Uterus (tissue), 4 donors: Measurements from ENCODE around the gene WASHC1. TPM values are rescaled to one million over a fixed set of nuclear protein-coding genes. Genes with fewer than 3 reads are reported as not detected.
"Not testable (repeated sequence)": the region's sequence is repeated elsewhere in the genome, so short reads cannot be mapped to it uniquely, and the experiment has no call there.

ENCODE experiments used
- DNase-seq, 2 donors: peaks; one replicate each; pipeline ENCODE4 v3.0.0-alpha.2; 2019 to 2020
- H3K27ac ChIP-seq, 2 donors: fragments of 200-600 bp; sonication (generic); 1 replicate in 1 of 2; 2 replicates in 1 of 2; pipeline ENCODE4 v1.5.1; 2016 to 2018
- H3K27me3 ChIP-seq, 2 donors: fragments of 200-600 bp; sonication (generic); one replicate each; pipeline ENCODE4 v1.5.1; 2018 to 2019; ENCODE audit warnings: control low read depth in 1 of 2
- H3K36me3 ChIP-seq, 2 donors: fragments of 200-600 bp; sonication (generic); one replicate each; pipeline ENCODE4 v1.5.1; 2019; ENCODE audit warnings: control low read depth in 1 of 2
- H3K4me1 ChIP-seq, 2 donors: fragments of 200-600 bp; sonication (generic); one replicate each; pipeline ENCODE4 v1.5.1; 2018 to 2019; ENCODE audit warnings: control low read depth in 1 of 2
- H3K4me3 ChIP-seq, 2 donors: fragments of 200-600 bp; sonication (generic); 1 replicate in 1 of 2; 2 replicates in 1 of 2; pipeline ENCODE4 v1.5.1; 2018 to 2019; ENCODE audit warnings: mild to moderate bottlenecking in 1 of 2
- H3K9me3 ChIP-seq, 2 donors: fragments of 200-600 bp; sonication (generic); one replicate each; pipeline ENCODE4 v1.5.1; 2019; ENCODE audit warnings: control low read depth in 1 of 2
- intact Hi-C: fragments of 100-400 bp; cut with DNase I; formaldehyde crosslinking; loops from one replicate; pipeline ENCODE4 v1.15.1; 2023; ENCODE audit warnings: low total_unique reads
- total RNA-seq, 4 donors: library from RNA; depleted of rRNA in 3 of 4; stranded (reverse); fragments of >200 nt in 3 of 4; gene quantifications; one replicate each; pipeline versions ENCODE4 v1.1.0 to v1.2.4, GENCODE V29; 2014 to 2023
- TF ChIP-seq, protein P1 (sequence below), 4 experiments: fragments of 200-600 bp in 2 of 4; fragments of 450-650 bp in 2 of 4; sonication (generic) in 2 of 4; IDR thresholded peaks; one replicate each; pipeline ENCODE4 v1.5.1; 2016 to 2019; ENCODE audit warnings: antibody characterized with exemption in 4 of 4, mild to moderate bottlenecking in 2 of 4, moderate library complexity in 1 of 4
- donor health status: DM: yes; HTN: yes; CAD: no.

The WASHC1 gene
- total RNA-seq, 4 donors from 2014 or later: 1.0 to 26.9 (median 4.7) TPM; not detected in 1

DNA sequence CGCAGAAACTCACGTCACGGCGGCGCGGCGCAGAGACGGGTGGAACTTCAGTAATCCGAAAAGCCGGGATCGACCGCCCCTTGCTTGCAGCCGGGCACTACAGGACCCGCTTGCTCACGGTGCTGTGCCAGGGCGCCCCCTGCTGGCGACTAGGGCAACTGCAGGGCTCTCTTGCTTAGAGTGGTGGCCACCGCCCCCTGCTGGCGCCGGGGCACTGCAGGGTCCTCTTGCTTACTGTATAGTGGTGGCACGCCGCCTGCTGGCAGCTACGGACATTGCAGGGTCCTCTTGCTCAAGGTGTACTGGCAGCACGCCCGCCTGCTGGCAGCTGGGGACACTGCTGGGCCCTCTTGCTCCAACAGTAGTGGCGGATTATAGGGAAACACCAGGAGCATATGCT, 18.1 kb downstream of the WASHC1 start:
- H3K36me3 ChIP-seq, intact Hi-C loops, H3K9me3 ChIP-seq, H3K4me1 ChIP-seq, H3K27ac ChIP-seq, H3K4me3 ChIP-seq, H3K27me3 ChIP-seq: not testable (repeated sequence)
- TF ChIP-seq, protein P1, sequence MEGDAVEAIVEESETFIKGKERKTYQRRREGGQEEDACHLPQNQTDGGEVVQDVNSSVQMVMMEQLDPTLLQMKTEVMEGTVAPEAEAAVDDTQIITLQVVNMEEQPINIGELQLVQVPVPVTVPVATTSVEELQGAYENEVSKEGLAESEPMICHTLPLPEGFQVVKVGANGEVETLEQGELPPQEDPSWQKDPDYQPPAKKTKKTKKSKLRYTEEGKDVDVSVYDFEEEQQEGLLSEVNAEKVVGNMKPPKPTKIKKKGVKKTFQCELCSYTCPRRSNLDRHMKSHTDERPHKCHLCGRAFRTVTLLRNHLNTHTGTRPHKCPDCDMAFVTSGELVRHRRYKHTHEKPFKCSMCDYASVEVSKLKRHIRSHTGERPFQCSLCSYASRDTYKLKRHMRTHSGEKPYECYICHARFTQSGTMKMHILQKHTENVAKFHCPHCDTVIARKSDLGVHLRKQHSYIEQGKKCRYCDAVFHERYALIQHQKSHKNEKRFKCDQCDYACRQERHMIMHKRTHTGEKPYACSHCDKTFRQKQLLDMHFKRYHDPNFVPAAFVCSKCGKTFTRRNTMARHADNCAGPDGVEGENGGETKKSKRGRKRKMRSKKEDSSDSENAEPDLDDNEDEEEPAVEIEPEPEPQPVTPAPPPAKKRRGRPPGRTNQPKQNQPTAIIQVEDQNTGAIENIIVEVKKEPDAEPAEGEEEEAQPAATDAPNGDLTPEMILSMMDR (IDR thresholded peaks at IDR 0.05): peak in 2 of 4 experiments; percentile 28 to 36
- DNase-seq: peak; percentile 61 to 67

DNA sequence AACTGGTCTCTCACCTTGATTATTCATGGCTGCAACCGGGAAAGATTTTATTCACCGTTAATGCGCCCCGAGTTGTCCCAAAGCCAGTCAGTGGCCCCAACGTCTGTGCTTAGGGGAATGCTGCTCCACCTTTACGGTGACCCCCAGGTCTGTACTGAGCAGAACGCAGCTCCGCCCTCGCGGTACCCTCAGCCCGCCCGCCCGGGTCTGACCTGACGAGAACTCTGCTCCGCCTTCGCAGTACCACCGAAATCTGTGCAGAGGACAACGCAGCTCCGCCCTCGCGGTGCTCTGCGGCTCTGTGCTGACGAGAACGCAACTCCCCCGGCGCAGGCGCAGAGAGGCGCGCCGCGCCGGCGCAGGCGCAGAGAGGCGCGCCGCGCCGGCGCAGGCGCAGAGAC, 18.6 kb downstream of the WASHC1 start:
- H3K9me3 ChIP-seq, H3K4me3 ChIP-seq, H3K36me3 ChIP-seq, H3K4me1 ChIP-seq, H3K27ac ChIP-seq, intact Hi-C loops, H3K27me3 ChIP-seq: not testable (repeated sequence)
- DNase-seq: peak; percentile 43 to 60

DNA sequence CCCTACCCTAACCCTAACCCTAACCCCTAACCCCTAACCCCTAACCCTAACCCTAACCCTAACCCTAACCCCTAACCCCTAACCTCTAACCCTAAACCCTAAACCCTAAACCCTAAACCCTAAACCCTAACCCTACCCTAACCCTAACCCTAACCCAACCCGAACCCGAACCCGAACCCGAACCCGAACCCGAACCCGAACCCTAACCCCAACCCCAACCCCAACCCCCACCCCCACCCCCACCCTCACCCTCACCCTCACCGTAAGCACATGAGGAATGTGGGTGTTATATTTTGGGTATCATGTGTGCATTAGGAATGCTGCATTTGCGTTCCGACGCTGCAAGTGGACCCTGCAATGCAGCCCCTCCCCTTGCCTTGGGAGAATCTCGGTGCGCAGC, 19.0 kb downstream of the WASHC1 start:
- intact Hi-C loops, H3K4me1 ChIP-seq, H3K27ac ChIP-seq, H3K4me3 ChIP-seq, DNase-seq, H3K36me3 ChIP-seq, H3K9me3 ChIP-seq, H3K27me3 ChIP-seq: not testable (repeated sequence)

Other genes starting within 250 kb of the WASHC1 start
- gene FOXD4, start 89.0 kb upstream of the WASHC1 start, total RNA-seq: under 1 TPM in 1 of 4 donors, not detected in 3; 0.85 TPM
- gene ZNG1A, start 149.6 kb upstream of the WASHC1 start, total RNA-seq: 10 to 100 TPM; 23.3 to 45.3 (median 40.6) TPM
- gene DOCK8, start 185.4 kb upstream of the WASHC1 start, total RNA-seq: 10 to 100 TPM in 2 of 4 donors, 1 to 10 TPM in 2; 6.7 to 28.5 (median 11.7) TPM